HTR-8/SVneo (cell line): ENCODE results near the gene LCE2D.
"Not testable (repeated sequence)": the region's sequence is repeated elsewhere in the genome, so short reads cannot be mapped to it uniquely, and the experiment has no call there.

Source experiments
- DNase-seq: peaks from one replicate; pipeline ENCODE4 v3.0.0; 2011; ENCODE audit warnings: low spot score, mixed read lengths; ENCODE audit not compliant: insufficient read length
- FAIRE-seq: peaks from 2 replicates; lab custom pipeline; 2011; peaks lifted over from hg19 to GRCh38; lab: Jason Lieb, UNC

LCE2D gene, protein sequence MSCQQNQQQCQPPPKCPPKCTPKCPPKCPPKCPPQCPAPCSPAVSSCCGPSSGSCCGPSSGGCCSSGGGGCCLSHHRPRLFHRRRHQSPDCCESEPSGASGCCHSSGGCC

DNA sequence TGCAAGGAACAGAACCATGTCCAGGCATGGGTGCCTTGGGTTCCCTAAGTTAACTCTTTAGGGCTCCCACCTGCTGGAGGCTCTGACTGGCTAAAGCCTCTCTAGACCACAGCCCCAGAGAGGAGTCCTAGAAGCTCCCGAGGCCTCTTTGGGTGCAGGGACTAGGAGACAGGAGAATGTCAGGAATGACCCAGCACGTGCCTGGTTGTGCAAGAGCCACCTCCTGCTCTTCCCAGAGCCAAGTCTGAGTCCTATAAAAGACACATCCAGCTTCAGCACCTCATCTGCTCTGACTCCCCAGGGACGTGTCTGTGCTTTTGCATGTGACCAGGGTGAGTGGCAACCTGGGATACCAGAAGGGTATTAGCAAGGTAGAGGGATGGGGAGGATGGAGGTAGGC lies at the start of gene LCE2D:
Gene LCE2D, plus strand, starts transcription at position 283 of the 400 bp plus-strand sequence. CDS start 726 bp downstream, outside the sequence.
- FAIRE-seq (no peak), DNase-seq (no peak)

DNA sequence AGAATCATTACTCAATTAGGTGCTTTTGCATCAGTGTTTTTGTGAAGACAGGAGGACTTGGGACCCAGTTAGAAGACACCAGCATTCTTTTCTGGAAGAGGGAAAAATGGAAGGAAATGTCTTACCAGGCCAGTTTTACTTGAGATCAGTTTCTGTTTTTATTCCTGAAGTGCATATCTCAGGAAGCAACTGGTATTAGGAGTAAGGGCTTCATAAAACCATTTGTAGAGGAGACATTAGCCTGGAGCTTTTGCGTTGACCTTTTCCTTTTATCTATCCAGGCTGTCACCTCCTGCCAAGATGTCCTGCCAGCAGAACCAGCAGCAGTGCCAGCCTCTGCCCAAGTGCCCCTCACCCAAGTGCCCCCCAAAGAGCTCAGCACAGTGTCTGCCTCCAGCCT lies 49.7 kb upstream of the LCE2D start, which contains the start of gene LCE3B:
Gene LCE3B, plus strand, starts transcription at position 301 of the 400 bp plus-strand sequence. Its CDS starts 0 bp downstream, at position 301.
- DNase-seq (no peak), FAIRE-seq (no peak)

DNA sequence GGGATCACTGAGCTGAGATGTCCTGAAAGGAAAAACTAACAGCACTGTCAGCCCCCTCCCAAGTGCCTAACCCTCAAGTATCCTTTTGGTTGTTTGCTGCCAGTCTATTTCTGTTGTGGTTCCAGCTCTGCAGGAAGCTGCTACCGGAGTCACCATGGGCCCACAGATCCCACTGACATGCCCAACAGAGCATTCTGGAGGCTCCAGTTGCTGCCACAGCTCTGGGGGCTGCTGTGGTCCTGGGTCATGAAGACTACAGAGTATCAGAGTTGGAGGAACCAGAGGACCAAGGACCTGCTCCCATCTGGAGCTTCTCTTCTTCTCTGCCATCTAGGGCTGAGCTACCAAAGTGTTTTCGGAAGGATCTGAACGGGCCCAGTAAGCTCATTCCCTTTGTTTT lies 41.2 kb upstream of the LCE2D start:
- DNase-seq, result no peak
- no peak for FAIRE-seq

DNA sequence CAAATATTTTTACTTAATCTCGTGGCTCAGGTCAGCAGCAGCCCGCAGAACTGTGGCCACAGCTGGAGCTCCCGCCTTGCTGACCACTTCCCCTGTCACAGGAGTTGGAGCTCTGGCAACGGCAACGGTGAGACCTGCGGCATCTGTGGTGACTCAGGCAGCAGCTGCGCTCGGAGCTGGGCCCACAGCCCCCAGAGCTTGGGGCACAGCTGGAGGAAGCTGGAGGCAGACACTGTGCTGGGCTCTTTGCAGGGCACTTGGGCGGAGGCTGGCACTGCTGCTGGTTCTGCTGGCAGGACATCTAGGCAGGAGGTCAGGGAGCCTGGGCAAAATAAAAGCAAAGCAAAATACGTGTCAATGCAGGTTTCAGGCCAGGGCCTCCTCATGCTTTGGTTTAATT lies 40.4 kb upstream of the LCE2D start, which contains the start of gene LCE3A:
Gene LCE3A, minus strand, starts transcription at position 301 of the 400 bp plus-strand sequence. Its CDS starts 0 bp downstream, at position 301.
- DNase-seq (no peak), FAIRE-seq (no peak)

DNA sequence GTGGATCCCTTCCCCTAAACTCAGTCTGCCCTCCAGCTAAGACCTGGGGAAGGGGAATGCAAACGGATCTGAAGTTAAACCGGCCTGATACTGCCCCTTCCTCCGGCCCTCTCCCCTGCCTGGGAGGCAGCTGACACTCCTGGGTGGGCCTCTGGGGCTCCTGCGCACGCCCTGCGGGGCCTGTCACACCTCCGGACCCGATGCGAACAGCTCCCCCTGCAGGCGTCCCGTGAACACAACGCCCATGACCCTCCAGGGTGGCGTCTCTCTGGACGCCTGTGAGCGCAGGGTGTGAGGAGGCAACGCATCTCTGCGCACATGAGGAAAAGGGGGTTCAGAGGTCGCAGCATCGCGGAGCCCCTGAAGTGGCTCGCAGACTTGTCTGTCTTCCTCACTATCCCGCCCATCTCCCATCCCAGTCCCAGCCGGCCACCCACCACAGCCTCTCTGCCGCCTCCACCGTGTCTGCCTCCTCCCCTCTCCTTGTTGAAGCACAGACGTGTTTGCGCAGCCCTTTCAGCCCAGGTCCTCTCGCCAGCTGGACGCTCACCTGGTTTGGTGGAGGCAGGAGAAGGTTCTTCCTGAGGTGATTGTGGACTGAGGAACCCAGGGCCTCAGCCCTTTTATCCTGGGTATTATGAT lies 39.9 kb upstream of the LCE2D start:
- DNase-seq (no peak), FAIRE-seq (no peak)

DNA sequence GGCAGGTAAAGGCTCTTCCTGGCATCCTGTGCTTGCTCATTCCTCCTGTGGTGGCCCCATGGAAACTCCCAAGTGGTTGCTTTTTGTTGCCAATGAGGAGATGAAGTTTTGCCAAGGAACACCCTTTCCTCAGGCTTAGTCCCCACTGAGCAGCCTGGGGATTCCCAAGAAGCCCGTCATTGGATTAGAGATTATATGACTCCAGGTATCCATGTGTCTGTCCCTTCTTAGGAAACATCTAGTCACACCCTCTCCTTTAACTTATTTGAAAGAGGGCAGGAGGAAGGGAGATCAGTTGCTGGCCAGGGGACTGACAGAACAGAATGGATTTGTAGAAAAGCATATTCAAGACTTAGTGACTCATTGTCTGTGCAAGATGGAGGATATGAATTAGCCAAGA lies 36.4 kb upstream of the LCE2D start:
- DNase-seq, result no peak
- FAIRE-seq, result no peak

DNA sequence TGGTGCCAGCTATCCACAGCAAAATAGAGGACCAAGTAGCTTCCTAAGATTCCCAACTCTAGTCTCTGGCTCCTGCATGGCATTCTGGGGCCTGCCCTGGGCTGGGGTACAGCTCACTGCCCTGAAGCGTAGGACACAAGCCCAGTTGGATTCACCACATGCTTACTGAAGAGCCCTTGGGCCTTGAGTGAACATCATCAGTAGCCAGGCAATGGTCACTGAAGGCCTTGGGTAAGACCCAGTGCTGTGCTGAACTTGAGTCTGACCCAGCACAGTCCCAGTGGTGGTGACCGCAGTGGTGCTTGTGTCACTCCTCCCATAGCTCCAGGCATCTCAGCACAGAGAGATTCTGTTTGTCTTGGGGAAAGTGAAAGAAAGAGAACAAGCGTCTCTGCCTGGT lies 32.6 kb upstream of the LCE2D start:
- no peak for FAIRE-seq
- no peak for DNase-seq

DNA sequence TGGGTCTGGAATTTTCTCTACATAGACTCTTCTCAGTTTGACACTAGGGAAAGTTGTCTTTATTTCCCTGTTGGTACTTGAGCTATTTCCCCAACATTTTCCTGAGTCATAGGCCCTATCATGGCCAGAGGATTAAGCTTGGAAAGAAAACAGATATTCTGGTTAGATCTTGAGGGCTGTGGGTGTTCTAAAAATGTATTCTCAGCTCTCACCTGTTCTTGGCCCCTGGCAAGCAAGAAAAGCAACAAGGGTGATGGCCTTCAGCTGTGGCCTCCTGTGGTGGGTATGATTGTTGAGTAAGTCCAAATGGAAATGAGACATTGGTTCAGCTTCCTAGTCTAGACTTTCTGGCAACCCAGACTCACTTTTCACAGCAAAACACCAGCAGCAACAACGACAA lies 22.8 kb upstream of the LCE2D start:
- FAIRE-seq (no peak), DNase-seq (no peak)

DNA sequence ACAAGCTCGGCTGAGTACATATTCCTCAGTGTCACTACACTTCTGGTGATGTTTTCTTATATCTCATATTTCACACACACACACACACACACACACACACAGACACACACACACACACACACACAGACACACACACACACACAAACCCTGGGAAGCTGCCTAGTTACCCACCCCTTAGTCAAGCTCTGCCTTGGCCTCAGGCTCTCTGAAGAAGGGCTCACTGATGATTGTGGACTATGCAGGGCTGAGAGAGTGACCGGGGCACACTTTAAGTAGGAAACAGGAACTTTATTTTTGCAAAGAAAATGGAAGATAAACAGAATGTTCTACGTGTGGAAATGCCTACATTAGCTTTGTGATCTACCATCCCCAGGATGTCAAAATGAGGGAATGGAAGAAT lies 19.2 kb upstream of the LCE2D start:
- no peak for DNase-seq
- FAIRE-seq, result no peak

DNA sequence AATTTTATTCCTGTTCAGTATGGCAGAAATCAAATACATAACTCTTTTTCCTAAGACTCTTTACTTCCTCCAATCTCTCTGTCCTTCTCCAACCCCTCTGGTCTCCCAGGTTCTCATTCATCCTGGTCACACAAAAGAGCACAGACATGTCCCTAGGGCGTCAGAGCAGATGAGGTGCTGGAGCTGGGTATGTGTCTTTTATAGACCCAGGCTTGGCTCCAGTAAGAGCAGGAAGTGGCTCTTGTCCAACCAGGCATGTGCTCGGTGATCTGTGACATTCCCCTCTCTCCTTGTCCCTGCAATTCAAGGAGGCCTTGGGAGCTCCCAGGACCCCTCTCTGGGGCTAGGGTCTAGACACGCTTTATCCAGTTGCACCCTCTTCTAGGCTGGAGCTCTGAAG lies 18.0 kb upstream of the LCE2D start:
- no peak for FAIRE-seq
- no peak for DNase-seq

DNA sequence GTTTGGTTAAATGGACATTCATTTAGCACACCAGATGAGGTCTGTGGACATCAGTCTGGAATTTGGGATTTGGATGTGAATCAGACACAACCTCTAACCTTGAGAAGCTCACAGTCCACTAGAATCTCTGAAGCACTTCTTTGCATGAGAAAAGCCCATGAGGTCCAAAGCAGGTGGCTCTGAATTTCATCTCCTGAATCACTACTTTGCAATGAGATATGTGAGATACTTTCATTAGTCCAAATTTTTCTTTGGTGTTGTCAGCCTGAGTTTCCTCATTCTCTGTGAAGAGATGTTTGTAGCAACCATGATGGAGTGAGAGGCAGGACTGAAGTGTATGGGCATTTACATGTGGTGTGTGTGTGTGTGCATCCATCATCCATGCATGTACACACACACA lies 16.5 kb upstream of the LCE2D start:
- no peak for FAIRE-seq

DNA sequence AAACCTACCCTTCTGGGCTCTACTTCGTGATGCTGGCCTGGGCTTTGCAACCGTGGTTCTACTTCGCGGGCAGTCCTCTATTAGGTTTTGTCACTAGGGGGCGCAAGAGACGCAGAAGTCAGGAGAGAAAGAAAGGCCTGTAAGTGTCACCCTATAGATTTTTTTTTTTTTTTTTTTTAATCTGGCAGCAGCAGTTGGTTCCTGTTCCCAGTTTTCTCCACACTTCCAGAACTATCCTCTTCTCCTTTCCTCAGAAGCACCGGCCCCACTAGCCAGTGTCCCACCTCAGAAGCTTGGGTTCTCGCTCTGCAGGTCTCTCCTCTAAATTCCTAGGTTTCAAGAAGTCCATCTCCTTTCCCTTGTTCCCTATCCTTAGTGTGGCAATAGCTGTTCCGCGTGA lies 9.1 kb upstream of the LCE2D start:
- FAIRE-seq, result no peak
- DNase-seq, result peak; percentile 17

More for the DNA sequence above, 16.5 kb upstream of the LCE2D start:
- DNase-seq, result no peak

DNA sequence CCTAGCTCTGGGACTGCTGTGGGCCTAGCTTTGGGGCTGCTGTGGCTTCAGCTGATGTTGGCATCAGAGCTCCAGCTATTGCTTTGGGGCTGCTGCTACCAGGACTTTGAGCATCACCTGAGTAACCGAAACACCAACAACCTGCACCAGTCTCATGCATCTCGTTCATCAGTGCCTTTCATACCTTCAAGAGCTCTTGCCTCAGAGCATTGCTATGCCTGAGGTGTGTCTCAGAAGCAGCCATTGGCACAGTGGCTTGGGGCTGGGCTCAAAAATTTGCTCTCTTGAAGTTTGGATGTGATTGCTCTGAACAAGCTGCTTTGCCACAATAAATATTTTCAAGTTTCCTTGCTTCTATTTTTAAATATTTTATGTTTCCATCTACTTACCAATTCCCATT lies 6.7 kb upstream of the LCE2D start:
- FAIRE-seq (no peak), DNase-seq (no peak)

DNA sequence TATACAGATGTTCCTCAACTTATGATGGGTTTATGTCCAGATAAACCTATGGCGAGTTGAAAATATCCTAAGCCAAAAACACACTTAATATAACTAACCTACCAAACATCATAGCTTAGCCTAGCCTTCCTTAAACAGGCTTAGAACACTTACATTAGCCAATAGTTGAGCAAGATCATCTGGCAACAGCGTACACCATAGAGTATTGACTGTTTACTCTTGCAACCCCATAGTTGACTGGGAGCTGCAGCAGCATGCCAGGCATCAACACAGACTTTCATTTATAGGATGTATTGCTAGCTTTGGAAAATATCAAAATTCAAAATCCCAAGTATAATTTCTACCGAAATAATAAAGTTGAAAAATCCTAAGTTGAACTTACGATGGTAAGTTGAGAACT lies 5.5 kb upstream of the LCE2D start:
- no peak for FAIRE-seq
- DNase-seq, result no peak

DNA sequence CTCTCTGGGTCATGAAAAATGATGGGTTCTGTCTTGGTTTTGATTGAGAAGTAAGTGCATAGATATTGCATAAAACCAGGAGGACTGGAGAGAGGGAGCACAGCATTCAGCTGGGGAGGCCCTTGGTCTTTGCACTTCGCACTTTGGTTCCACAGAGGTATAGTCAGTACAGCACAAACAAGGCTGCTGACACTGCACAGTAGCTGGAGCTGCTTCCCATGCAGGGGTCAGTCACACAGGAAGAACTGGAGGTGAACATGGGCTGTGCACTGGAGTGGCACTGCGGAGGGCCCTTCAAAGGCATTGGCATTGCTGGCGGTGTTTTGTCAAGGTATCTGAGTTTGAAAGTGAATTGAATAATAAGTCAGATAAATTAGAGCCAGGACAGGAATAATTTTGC lies 4.5 kb upstream of the LCE2D start:
- FAIRE-seq (no peak), DNase-seq (no peak)

DNA sequence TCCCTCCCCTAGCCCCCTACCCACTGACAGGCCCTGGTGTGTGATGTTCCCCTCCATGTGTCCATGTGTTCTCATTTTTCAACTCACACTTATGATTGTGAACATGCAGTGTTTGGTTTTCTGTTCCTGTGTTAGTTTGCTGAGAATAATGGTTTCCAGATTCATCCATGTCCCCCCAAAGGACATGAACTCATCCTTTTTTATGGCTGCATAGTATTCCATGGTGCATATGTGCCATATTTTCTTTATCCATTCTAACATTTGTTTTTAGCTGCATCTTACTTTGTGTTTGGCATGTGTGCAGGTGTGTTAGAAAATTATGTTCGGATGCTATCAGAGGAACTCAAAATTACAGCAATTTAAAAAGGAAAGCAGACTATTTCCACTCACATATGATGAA lies 3.0 kb downstream of the LCE2D start:
- not testable (repeated sequence) for FAIRE-seq, DNase-seq

DNA sequence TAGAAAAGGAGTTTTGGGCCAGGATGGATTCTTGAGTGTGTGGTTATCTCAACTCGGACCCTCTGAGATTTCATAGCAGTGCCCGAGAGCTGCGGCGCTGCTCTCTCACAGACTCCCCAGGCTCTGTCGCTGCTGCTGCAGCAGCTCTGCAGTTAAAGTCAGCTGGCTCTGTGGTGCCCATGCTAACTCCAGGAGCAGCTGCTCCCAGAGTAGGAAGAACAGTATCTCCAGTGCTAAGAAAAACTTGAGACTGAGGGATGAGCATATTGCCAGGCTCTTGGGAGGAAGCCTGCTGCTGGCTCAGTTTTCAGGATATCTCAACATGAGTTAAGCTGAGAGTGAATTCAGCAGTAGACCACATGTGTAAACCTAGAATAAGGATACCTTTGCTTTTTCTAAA lies 4.5 kb downstream of the LCE2D start:
- no peak for FAIRE-seq
- no peak for DNase-seq

DNA sequence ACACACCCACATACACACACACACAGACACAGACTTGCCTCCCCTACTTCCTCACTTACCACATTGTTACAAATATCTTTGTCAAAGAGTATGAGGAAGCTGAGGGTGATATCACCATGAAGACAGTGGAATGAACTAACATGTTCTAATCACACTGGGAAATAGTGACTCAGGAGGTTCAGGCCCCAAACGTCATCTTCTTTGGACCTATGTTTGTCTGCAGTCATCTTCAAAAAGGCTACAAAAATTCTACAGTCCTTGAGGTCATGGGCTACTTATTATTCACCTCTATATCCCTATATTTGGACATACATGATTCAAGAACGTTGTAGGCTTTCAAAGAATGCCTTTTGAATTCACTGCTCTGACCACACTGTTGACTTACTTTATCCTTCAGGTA lies 9.8 kb downstream of the LCE2D start:
- FAIRE-seq (no peak), DNase-seq (no peak)

DNA sequence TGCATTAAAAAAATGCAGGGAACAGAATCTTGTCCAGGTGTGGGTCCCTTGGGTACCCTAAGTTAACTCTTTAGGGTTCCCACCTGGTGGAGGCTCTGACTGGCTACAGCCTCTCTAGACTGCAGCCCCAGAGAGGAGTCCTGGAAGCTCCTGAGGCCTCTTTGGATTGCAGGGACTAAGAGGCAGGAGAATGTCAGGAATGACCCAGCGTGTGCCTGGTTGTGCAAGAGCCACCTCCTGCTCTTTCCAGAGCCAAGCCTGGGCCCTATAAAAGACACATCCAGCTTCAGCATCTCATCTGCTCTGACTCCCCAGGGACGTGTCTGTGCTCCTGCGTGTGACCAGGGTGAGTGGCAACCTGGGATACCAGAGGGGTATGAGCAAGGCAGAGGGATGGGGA lies 11.8 kb downstream of the LCE2D start, which contains the start of gene LCE2C:
Gene LCE2C, plus strand, starts transcription at position 297 of the 400 bp plus-strand sequence. CDS start 737 bp downstream, outside the sequence.
- FAIRE-seq, DNase-seq: not testable (repeated sequence)

DNA sequence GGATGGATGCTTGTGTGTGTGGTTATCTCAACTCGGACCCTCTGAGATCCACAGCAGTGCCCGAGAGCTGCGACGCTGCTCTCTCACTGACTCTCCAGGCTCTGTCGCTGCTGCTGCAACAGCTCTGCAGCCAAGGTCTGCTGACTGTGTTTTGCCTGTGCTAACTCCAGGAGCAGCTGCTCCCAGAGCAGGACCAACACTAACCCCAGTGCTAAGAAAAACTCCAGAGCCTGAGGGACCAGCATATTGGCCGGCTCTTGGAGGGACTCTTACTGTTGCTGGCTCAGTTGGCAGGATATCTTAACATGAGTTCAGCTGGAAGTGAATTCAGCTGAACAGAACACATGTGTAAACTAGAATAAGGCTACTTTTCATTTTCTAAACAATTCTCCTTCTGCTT lies 16.3 kb downstream of the LCE2D start:
- FAIRE-seq, result no peak
- no peak for DNase-seq

DNA sequence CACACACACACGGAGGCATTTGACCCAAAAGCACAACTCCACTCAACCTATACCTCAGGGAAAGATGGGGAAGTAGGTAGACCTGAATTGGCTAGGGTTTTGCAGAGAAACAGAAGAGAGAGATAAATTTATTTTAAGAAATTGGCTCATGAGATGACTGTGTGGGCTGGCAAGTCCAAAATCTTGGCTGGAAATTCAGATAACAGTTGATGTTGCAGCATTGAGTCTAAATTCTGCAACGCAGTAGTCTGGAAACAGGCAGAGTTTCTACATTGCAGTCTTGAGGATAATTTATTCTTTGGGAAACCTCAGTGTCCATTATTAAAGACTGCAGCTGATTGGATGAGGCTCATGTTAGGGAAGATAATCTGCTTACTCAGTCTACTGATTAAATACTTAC lies 18.4 kb downstream of the LCE2D start:
- FAIRE-seq, result no peak
- no peak for DNase-seq

DNA sequence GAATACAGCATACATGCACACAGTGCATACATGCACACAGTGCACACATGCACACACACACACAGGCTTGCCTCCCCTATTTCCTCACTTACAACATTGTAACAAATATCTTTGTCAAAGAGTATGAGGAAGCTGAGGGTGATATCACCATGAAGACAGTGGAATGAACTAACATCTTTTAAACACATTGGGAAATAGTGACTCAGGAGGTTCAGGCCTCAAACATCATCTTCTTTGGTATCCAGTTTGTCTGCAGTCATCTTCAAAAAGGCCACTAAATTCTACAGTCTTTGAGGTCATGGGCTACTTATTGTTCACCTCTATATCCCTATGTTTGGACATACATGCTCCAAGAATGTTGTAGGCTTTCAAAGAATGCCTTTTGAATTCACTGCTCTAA lies 20.7 kb downstream of the LCE2D start:
- FAIRE-seq (no peak), DNase-seq (no peak)
